Embryonic facial prominence (tissue), 1 donor: ENCODE data around the gene ATP5F1D.

Experiments used
- DNase-seq: peaks from one replicate; pipeline ENCODE4 v3.0.0-alpha.2; 2016; ENCODE audit errors: extremely low spot score

Gene ATP5F1D

GRCh38 chr19:1232652-1233072 is 8.9 kb upstream of the ATP5F1D start:
- DNase-seq, result no peak

- DNase-seq, result no peak
These were observed 8.4 kb upstream of the ATP5F1D start for GRCh38 chr19:1233115-1233667.

GRCh38 chr19:1234051-1234954 is 7.2 kb upstream of the ATP5F1D start:
- no peak for DNase-seq

- DNase-seq, result no peak
These were observed 6.6 kb upstream of the ATP5F1D start for GRCh38 chr19:1234955-1235380.

GRCh38 chr19:1235625-1236538 is 5.7 kb upstream of the ATP5F1D start:
- no peak for DNase-seq

- no peak for DNase-seq
These were observed 5.0 kb upstream of the ATP5F1D start for GRCh38 chr19:1236576-1236975.

- DNase-seq, result no peak
These were observed 4.4 kb upstream of the ATP5F1D start for GRCh38 chr19:1237027-1237659.

- no peak for DNase-seq
These were observed 3.7 kb upstream of the ATP5F1D start, which contains the start of gene CBARP for GRCh38 chr19:1237754-1238368. CBARP (minus strand) TSS chr19:1238005; CDS start chr19:1236100, 1,905 bp downstream.

GRCh38 chr19:1238369-1239303 is 2.9 kb upstream of the ATP5F1D start:
- DNase-seq, result no peak

GRCh38 chr19:1239420-1239795 is 2.1 kb upstream of the ATP5F1D start:
- no peak for DNase-seq

- peak; percentile 81 for DNase-seq
These were observed 1.5 kb upstream of the ATP5F1D start for GRCh38 chr19:1239796-1240737.

GRCh38 chr19:1240925-1241324 is 626 bp upstream of the ATP5F1D start:
- no peak for DNase-seq

- DNase-seq, result no peak
These were observed 2.5 kb downstream of the ATP5F1D start for GRCh38 chr19:1243768-1244692.

- no peak for DNase-seq
These were observed 3.3 kb downstream of the ATP5F1D start for GRCh38 chr19:1244693-1245451.

- no peak for DNase-seq
These were observed 4.1 kb downstream of the ATP5F1D start for GRCh38 chr19:1245494-1246264.
